NT2/D1 (cell line): ENCODE measurements around the gene GARIN6.
A peak's percentile ranks its signal among the peaks of the same experiment; 100 is the strongest.

Source experiments
- DNase-seq: peaks from one replicate; pipeline ENCODE4 v3.0.0-alpha.2; 2011; ENCODE audit warnings: low read depth, low spot score
- H3K27me3 ChIP-seq: 2 replicates; pipeline ENCODE4 v1.6.0; 2011; ENCODE audit warnings: mild to moderate bottlenecking; ENCODE audit not compliant: insufficient read length, insufficient read depth
- H3K36me3 ChIP-seq: 2 replicates; pipeline ENCODE4 v1.6.1; 2011; ENCODE audit warnings: mild to moderate bottlenecking, low read length, mixed read lengths; ENCODE audit not compliant: insufficient read depth, insufficient read length
- H3K4me1 ChIP-seq: 2 replicates; pipeline ENCODE4 v1.5.1; 2011; ENCODE audit not compliant: insufficient read depth, insufficient read length
- H3K4me3 ChIP-seq: 2 replicates; pipeline ENCODE4 v1.5.1; 2011; ENCODE audit warnings: low read depth; ENCODE audit not compliant: insufficient read length
- H3K9ac ChIP-seq: 2 replicates; pipeline ENCODE4 v1.6.0; 2011; ENCODE audit warnings: low read depth; ENCODE audit not compliant: insufficient read length
- H3K9me3 ChIP-seq: 2 replicates; pipeline ENCODE4 v1.5.1; 2011; ENCODE audit warnings: mild to moderate bottlenecking, low read length; ENCODE audit not compliant: insufficient read depth
- SUZ12 ChIP-seq: IDR thresholded peaks from 2 replicates; pipeline ENCODE4 v1.6.1; 2011; ENCODE audit not compliant: insufficient read length, insufficient read depth; ENCODE audit errors: extremely low read depth
- YY1 ChIP-seq: IDR thresholded peaks from 2 replicates; pipeline ENCODE4 v1.6.1; 2011; ENCODE audit not compliant: insufficient read length, insufficient read depth
- ZNF274 ChIP-seq: IDR thresholded peaks from 2 replicates; pipeline ENCODE4 v1.6.1; 2011; ENCODE audit warnings: mild to moderate bottlenecking, low read depth, low read length

Gene GARIN6

DNA sequence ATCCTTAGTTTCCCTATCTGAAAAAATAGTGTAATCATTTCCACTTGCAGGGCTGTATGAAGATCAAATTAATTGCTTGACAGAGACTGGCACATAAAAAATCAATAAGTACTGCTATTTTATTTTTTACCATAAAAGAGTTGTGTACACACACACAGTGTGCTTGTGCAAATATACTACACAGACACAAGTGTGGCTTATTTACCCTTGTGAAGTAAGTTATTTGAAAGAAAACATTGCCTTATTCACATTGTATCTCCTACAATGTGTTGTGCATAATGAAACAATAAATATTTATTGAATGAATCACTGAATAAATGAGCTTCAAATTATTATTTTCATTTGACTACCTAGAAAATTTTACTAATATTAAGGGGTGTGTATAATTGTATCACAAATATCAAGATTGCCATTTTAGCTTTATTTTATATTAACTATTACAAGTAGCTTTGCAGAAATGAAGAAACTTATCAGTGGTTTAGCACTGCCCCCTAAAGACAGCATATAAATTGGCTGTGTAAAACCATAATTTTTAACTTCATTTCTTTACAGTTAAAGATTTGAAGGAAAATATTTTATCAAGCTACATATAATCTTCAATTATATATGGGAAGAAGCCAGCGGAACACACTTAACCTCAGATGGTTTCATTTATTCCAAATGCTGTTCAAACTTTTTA is 11.3 kb downstream of the GARIN6 start:
- H3K27me3 ChIP-seq = no peaks in the 10 kb centered on the region
- H3K36me3 ChIP-seq = no peaks in the 10 kb centered on the region
- H3K4me3 ChIP-seq = no peak overlapping the region
- no peaks in the 10 kb centered on the region for H3K4me1 ChIP-seq
- DNase-seq = no peak
- H3K9ac ChIP-seq = no peak overlapping the region
- H3K9me3 ChIP-seq = no peaks in the 10 kb centered on the region
- no peak for TF ChIP-seq YY1
- no peak for TF ChIP-seq SUZ12

DNA sequence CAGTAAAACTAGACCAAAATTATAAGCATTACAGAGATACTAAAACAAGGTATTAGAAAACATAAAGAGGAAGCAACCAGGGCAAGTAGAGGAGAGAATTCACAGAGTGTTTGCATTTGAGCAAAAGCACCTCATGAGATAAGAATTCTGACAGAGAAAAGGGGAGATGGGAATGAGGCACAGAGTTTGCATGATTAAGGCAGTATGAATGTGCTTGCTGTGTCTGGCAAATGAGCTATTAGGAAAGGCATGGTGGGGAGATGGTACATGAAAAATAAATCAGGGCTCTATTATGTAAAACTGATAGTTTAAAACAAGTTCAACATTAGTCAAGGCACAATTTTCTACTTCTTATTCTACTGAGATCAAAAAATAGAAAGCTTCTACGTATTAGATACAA is 23.1 kb downstream of the GARIN6 start:
- H3K4me1 ChIP-seq = no peaks in the 10 kb centered on the region
- DNase-seq = peak; percentile 30
- no peak overlapping the region for H3K9ac ChIP-seq

DNA sequence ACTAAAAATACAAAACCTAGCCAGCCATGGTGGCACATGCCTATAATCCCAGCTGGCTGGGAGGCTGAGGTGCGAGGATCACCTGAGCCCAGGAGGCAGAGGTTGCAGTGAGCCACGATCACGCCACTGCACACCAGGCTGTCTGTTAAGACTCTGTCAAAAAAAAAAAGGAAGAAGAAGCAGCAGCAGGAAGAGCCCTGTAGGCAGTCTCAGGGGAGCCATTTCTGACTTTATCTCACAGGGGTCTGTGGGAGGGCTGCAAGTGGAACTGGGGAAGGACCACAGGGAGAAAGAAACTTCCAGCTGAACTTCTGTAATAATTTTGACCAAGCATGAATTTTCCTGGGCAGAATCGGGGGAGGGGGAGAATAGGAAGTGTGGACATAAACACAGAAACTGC is 32.7 kb downstream of the GARIN6 start:
- no peaks in the 10 kb centered on the region for H3K27me3 ChIP-seq
- TF ChIP-seq YY1 (no peak), ZNF274 (no peak), SUZ12 (no peak)
- peaks cover 10% of the 10 kb centered on the region for H3K9me3 ChIP-seq
- H3K9ac ChIP-seq = no peak overlapping the region
- no peaks in the 10 kb centered on the region for H3K36me3 ChIP-seq
- no peak overlapping the region for H3K4me3 ChIP-seq
- DNase-seq = no peak
- no peaks in the 10 kb centered on the region for H3K4me1 ChIP-seq

More for the DNA sequence above, 23.1 kb downstream of the GARIN6 start:
- no peak for TF ChIP-seq SUZ12
- TF ChIP-seq ZNF274 = no peak
- no peak for TF ChIP-seq YY1
- no peaks in the 10 kb centered on the region; the same call in 1 of the 2 replicates for H3K9me3 ChIP-seq
- H3K27me3 ChIP-seq = no peaks in the 10 kb centered on the region
- no peaks in the 10 kb centered on the region for H3K36me3 ChIP-seq
- no peak overlapping the region for H3K4me3 ChIP-seq

DNA sequence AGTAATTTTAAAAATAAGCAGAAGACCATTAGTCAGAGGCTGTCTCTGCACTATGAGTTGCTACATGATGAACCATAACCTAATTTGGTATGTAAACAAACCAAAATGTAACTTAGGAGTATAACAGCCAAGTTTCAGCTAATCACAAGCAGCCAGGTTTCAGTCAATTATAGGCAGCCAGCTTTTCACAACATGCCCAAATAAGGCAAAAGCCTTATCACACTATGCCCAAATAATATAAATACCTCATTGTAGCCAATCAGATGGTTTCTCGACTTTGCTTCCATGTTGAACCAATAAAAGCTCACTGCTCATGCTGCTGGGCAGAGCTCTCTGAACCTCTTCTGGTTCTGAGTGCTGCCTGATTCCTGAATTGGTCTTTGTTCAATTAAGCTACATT is 38.6 kb downstream of the GARIN6 start:
- Histone ChIP-seq H3K9ac (no peak overlapping the region), H3K9me3 (peaks cover 8% of the 10 kb centered on the region; the same call in 1 of the 2 replicates), H3K36me3 (no peaks in the 10 kb centered on the region), H3K4me3 (no peak overlapping the region), H3K4me1 (no peaks in the 10 kb centered on the region), H3K27me3 (no peaks in the 10 kb centered on the region)
- DNase-seq = no peak
- no peak for TF ChIP-seq SUZ12
- no peak for TF ChIP-seq YY1
- TF ChIP-seq ZNF274 = no peak

DNA sequence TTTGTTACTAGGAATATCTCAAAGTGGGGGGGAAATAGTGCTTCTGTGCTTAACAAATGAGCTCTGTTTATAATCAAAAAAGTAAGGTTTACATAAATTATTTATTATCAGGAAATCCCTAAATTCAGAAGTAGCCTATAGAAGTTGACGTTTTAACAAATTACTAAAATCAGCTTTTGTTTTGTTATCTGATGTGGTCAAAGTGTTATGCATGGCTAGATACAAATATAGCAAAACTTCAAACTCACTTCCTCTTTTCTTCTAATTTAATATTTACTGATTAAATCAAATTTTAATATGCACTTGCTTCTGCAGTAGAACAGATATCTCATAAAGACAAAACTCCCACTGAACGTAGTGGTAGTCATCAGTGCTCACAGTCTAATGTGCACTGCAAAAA is 47.5 kb downstream of the GARIN6 start:
- no peak overlapping the region for H3K9ac ChIP-seq
- H3K9me3 ChIP-seq = peaks cover 8% of the 10 kb centered on the region; the same call in 1 of the 2 replicates
- no peak for DNase-seq

More for the DNA sequence above, 47.5 kb downstream of the GARIN6 start:
- H3K27me3 ChIP-seq = no peaks in the 10 kb centered on the region
- H3K4me1 ChIP-seq = no peaks in the 10 kb centered on the region
- TF ChIP-seq YY1 = no peak
- TF ChIP-seq SUZ12 = no peak
- no peak for TF ChIP-seq ZNF274
- no peak overlapping the region for H3K4me3 ChIP-seq
- H3K36me3 ChIP-seq = no peaks in the 10 kb centered on the region
